Smooth muscle cell (in vitro differentiated cells): Measurements from ENCODE around the gene RNASEH2C. TPM values are rescaled to one million over a fixed set of nuclear protein-coding genes. Genes with fewer than 3 reads are reported as not detected.
"Not testable (repeated sequence)": the region's sequence is repeated elsewhere in the genome, so short reads cannot be mapped to it uniquely, and the experiment has no call there.

ENCODE experiments used
- DNase-seq: peaks from one replicate; lab custom pipeline; 2025; ENCODE audit not compliant: unreplicated experiment; lab: John Stamatoyannopoulos, UW
- H2AFZ ChIP-seq: fragments of 200-600 bp; sonication (generic); 2 replicates; pipeline ENCODE4 v1.6.0; 2016; ENCODE audit warnings: antibody characterized with exemption, low read depth, mild to moderate bottlenecking
- H3F3A ChIP-seq: fragments of 200-600 bp; sonication (generic); 2 replicates; pipeline ENCODE4 v1.6.0; 2017; ENCODE audit warnings: antibody characterized with exemption, low read depth
- H3K27ac ChIP-seq: fragments of 200-600 bp; sonication (generic); 2 replicates; pipeline ENCODE4 v1.5.1; 2016; ENCODE audit warnings: low read depth, mild to moderate bottlenecking
- H3K27me3 ChIP-seq: fragments of 200-600 bp; sonication (generic); 2 replicates; pipeline ENCODE4 v1.6.1; 2016; ENCODE audit warnings: low read depth, mild to moderate bottlenecking
- H3K36me3 ChIP-seq: fragments of 200-600 bp; sonication (generic); 2 replicates; pipeline ENCODE4 v1.5.1; 2016; ENCODE audit warnings: low read depth
- H3K4me1 ChIP-seq: fragments of 200-600 bp; sonication (generic); 2 replicates; pipeline ENCODE4 v1.5.1; 2016; ENCODE audit warnings: low read depth
- H3K4me2 ChIP-seq: fragments of 200-600 bp; sonication (generic); 2 replicates; pipeline ENCODE4 v1.6.0; 2016; ENCODE audit warnings: mild to moderate bottlenecking
- H3K4me3 ChIP-seq: fragments of 200-600 bp; sonication (generic); 2 replicates; pipeline ENCODE4 v1.5.1; 2016; ENCODE audit warnings: mild to moderate bottlenecking
- H3K79me2 ChIP-seq: fragments of 200-600 bp; sonication (generic); 2 replicates; pipeline ENCODE4 v1.6.0; 2016; ENCODE audit warnings: low read depth, mild to moderate bottlenecking
- H3K9ac ChIP-seq: fragments of 200-600 bp; sonication (generic); 2 replicates; pipeline ENCODE4 v1.6.0; 2016; ENCODE audit warnings: low read depth
- H3K9me3 ChIP-seq: fragments of 200-600 bp; sonication (generic); replicated peaks from 2 replicates; pipeline ENCODE4 v1.5.1; 2016; ENCODE audit warnings: low read depth
- H4K20me1 ChIP-seq: fragments of 200-600 bp; sonication (generic); 2 replicates; pipeline ENCODE4 v1.6.0; 2016; ENCODE audit warnings: low read depth
- whole genome bisulfite sequencing: methylation state at CpG from one replicate; pipeline ENCODE4 v1.1.7; 2016; ENCODE audit warnings: low lambda C conversion rate; 5-methylcytosine and 5-hydroxymethylcytosine counted together
- polyA plus RNA-seq: library from polyadenylated mRNA; unstranded; fragments of >200 nt; fragmentation: Nextera tagmentation; extraction: Ambion mirVana; gene quantifications from 2 replicates; pipeline ENCODE4 v1.2.1, GENCODE V29; 2016
- total RNA-seq: library from RNA; depleted of rRNA; stranded (reverse); fragments of >200 nt; gene quantifications from 2 replicates; pipeline ENCODE4 v1.2.3, GENCODE V29; 2014
- TF ChIP-seq, protein P1 (sequence below): fragments of 200-600 bp; sonication (generic); IDR thresholded peaks from 2 replicates; pipeline ENCODE4 v1.5.1; 2017; ENCODE audit warnings: borderline replicate concordance, mild to moderate bottlenecking, antibody characterized with exemption; ENCODE audit not compliant: insufficient read depth, poor library complexity, severe bottlenecking

RNASEH2C gene
- total and polyA plus RNA-seq, 2 experiments from 2014 or later, result 20.9 to 56.8 TPM

DNA sequence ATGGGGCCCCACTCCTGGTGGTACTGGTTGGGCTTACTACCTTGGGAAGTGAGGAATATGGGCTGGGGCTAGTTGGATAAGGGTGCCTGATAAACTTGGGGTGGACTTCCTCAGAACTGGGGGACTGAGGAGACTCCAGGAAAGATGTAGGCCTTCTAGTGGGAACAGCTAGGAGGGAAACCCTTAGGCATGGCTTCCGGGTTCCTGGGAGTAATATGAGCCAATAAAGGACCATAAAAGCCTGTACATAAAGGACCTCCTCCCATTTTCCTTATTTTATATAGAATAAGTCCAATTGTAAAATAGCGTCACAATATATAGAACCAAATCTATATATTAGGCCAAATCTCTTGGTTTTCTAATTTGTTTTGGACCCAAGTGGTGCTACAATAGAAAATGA is 18.4 kb upstream of the RNASEH2C start:
- Histone ChIP-seq H3K4me2 (no peak overlapping the region), H3K27me3 (no peaks in the 10 kb centered on the region), H3K27ac (no peak overlapping the region), H3F3A (no peaks in the 10 kb centered on the region), H2AFZ (no peak overlapping the region), H3K36me3 (no peaks in the 10 kb centered on the region), H4K20me1 (no peaks in the 10 kb centered on the region), H3K9me3 (no peaks in the 10 kb centered on the region), H3K79me2 (no peaks in the 10 kb centered on the region), H3K4me1 (no peaks in the 10 kb centered on the region), H3K9ac (no peak overlapping the region), H3K4me3 (no peak overlapping the region)
- no peak for DNase-seq
- WGBS, result 94% methylated on average over 2 of the region's 2 CpGs
- TF ChIP-seq, protein P1, sequence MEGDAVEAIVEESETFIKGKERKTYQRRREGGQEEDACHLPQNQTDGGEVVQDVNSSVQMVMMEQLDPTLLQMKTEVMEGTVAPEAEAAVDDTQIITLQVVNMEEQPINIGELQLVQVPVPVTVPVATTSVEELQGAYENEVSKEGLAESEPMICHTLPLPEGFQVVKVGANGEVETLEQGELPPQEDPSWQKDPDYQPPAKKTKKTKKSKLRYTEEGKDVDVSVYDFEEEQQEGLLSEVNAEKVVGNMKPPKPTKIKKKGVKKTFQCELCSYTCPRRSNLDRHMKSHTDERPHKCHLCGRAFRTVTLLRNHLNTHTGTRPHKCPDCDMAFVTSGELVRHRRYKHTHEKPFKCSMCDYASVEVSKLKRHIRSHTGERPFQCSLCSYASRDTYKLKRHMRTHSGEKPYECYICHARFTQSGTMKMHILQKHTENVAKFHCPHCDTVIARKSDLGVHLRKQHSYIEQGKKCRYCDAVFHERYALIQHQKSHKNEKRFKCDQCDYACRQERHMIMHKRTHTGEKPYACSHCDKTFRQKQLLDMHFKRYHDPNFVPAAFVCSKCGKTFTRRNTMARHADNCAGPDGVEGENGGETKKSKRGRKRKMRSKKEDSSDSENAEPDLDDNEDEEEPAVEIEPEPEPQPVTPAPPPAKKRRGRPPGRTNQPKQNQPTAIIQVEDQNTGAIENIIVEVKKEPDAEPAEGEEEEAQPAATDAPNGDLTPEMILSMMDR, result no peak

DNA sequence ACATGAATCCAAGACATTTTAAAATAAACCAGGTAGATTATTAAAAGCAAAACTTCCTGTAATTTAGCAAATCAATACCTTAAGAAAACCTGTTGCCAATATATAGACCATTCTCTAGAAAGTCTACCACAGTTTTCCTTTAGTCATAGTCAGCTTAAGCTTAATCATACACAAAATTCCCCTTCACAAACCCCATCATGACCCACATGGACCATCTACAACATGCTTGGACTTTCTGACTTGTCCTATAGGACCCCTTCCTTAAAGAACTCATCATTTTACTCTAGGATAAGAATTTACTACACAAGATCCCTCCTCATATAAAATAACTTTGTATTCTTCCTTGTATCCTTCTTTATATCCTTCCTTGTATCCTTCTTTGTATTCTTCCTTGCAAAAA is 16.2 kb upstream of the RNASEH2C start:
- no peaks in the 10 kb centered on the region for H3K79me2 ChIP-seq
- H3K4me3 ChIP-seq, result no peak overlapping the region
- TF ChIP-seq, protein P1, result no peak
- H3K4me2 ChIP-seq, result no peak overlapping the region
- no peak overlapping the region for H3K9ac ChIP-seq
- H2AFZ ChIP-seq, result no peak overlapping the region
- H3K36me3 ChIP-seq, result no peaks in the 10 kb centered on the region
- H3F3A ChIP-seq, result no peaks in the 10 kb centered on the region
- no peaks in the 10 kb centered on the region for H3K4me1 ChIP-seq
- H3K9me3 ChIP-seq, result no peaks in the 10 kb centered on the region
- H3K27ac ChIP-seq, result no peak overlapping the region
- no peaks in the 10 kb centered on the region for H4K20me1 ChIP-seq
- H3K27me3 ChIP-seq, result no peaks in the 10 kb centered on the region
- DNase-seq, result no peak

DNA sequence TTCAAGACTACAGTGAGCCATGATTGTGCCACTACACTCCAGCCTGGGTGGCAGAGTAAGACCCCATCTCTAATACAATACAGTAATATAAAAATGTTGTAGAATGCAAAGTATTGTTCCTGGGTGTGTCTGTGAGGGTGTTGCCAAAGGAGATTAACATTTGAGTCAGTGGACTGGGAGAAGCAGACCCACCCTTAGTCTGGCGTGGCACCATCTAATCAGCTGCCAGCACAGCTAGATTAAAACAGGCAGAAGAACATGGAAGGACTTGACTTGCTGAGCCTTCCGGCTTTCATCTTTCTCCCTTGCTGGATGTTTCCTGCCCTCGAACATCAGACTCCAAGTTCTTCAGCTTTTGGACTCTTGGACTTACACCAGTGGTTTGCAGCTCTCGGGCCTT is 14.5 kb upstream of the RNASEH2C start:
- not testable (repeated sequence) for H3K36me3 ChIP-seq, DNase-seq, H3K4me1 ChIP-seq, H3K9me3 ChIP-seq, H3K27me3 ChIP-seq, H2AFZ ChIP-seq, H3K79me2 ChIP-seq, H3K27ac ChIP-seq, H3K4me3 ChIP-seq, H3K4me2 ChIP-seq, H4K20me1 ChIP-seq, H3F3A ChIP-seq, H3K9ac ChIP-seq
- 85% methylated on average over 4 of the region's 4 CpGs for WGBS

DNA sequence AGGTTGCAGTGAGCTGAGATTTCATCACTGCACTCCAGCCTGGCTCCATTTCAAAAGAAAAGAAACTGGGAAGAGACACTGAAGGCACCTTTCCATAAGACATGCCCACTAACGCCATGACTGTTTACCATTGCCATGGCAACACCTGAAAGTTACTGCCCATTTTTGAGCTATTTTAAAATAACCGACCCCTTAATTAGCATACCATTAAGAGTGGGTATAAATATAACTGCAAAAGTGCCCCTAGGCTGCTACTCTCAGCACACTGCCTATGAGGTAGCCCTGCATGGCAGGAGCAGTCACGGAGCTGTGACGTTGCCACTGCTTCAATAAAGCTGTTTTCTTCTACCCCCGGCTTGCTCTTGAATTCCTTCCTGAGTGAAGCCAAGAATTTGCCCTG is 9.9 kb upstream of the RNASEH2C start:
- WGBS, result 78% methylated on average over 5 of the region's 5 CpGs
- Histone ChIP-seq H3K4me2 (no peak overlapping the region), H3K36me3 (no peaks in the 10 kb centered on the region), H3K9me3 (no peaks in the 10 kb centered on the region), H2AFZ (no peak overlapping the region), H3K4me3 (no peak overlapping the region), H3K27ac (no peak overlapping the region), H3K79me2 (no peaks in the 10 kb centered on the region), H3K4me1 (no peaks in the 10 kb centered on the region), H4K20me1 (no peaks in the 10 kb centered on the region), H3F3A (no peaks in the 10 kb centered on the region), H3K27me3 (no peaks in the 10 kb centered on the region), H3K9ac (no peak overlapping the region)
- TF ChIP-seq, protein P1, result no peak
- no peak for DNase-seq
